GM12878 (cell line): ENCODE measurements around the gene PIEZO2. TPM values are rescaled to one million over a fixed set of nuclear protein-coding genes. Genes with fewer than 3 reads are reported as not detected.

Experiments
- ATAC-seq: fragments of 200-7000 bp; cut with Tn5 transposase; 3 replicates; pipeline ENCODE4 v1.9.1; 2020; ENCODE audit warnings: mild to moderate bottlenecking, moderate library complexity
- BruUV-seq: library from RNA; stranded (reverse); fragments of 400-500 nt; replicated peaks from 2 replicates; lab custom pipeline; 2021; lab: Mats Ljungman, UMichigan
- CTCF ChIA-PET: fragments of 300-600 bp; sonication (Branson Sonifier 250); formaldehyde crosslinking; extraction: SDS; loops from one replicate; lab custom pipeline; 2021; ENCODE audit warnings: inconsistent platforms; lab: Yijun Ruan, JAX
- POLR2A ChIA-PET: fragments of 350-600 bp; formaldehyde crosslinking; extraction: SDS; loops from one replicate; lab custom pipeline; 2021; ENCODE audit warnings: inconsistent platforms; lab: Charles Lee
- RAD21 ChIA-PET: fragments of 300-600 bp; sonication (Branson Sonifier 250); formaldehyde crosslinking; loops from one replicate; lab custom pipeline; 2023; ENCODE audit warnings: antibody characterized with exemption; ENCODE audit not compliant: unreplicated experiment; lab: Charles Lee
- SMC1A ChIA-PET: fragments of 300-600 bp; sonication (Branson Sonifier 250); formaldehyde crosslinking; loops from one replicate; lab custom pipeline; 2023; ENCODE audit not compliant: unreplicated experiment, uncharacterized antibody; lab: Charles Lee
- DNase-seq: peaks from one replicate; pipeline ENCODE4 v3.0.0-alpha.2; 2011; ENCODE audit warnings: low read depth, low spot score
- FAIRE-seq: peaks from 3 replicates; lab custom pipeline; 2011; peaks lifted over from hg19 to GRCh38; lab: Jason Lieb, UNC
- H2AFZ ChIP-seq: 2 replicates; pipeline ENCODE4 v1.6.0; 2011; ENCODE audit warnings: low read depth, low read length, control low read depth; ENCODE audit not compliant: control insufficient read depth
- H3K27ac ChIP-seq: 2 replicates; pipeline ENCODE4 v1.5.1; 2011; ENCODE audit warnings: control low read depth; ENCODE audit not compliant: control insufficient read depth, insufficient read depth
- H3K27me3 ChIP-seq, 2 experiments: replicated peaks in 1 of 2; 2 replicates each; pipeline versions ENCODE4 v1.6.0 to v1.6.1; 2011; ENCODE audit warnings: low read length in 1 of 2; ENCODE audit not compliant: control insufficient read depth in 2 of 2, insufficient read depth in 2 of 2
- H3K36me3 ChIP-seq, 2 experiments: 2 replicates each; pipeline ENCODE4 v1.5.1; 2011; ENCODE audit warnings: low read length in 1 of 2; ENCODE audit not compliant: control insufficient read depth in 2 of 2, insufficient read depth in 2 of 2
- H3K4me1 ChIP-seq: 2 replicates; pipeline ENCODE4 v1.6.1; 2011; ENCODE audit warnings: mild to moderate bottlenecking, low read length, moderate library complexity, mixed read lengths; ENCODE audit not compliant: control insufficient read depth, insufficient read depth
- H3K4me2 ChIP-seq: 2 replicates; pipeline ENCODE4 v1.6.0; 2011; ENCODE audit warnings: control low read depth; ENCODE audit not compliant: control insufficient read depth, insufficient read depth
- H3K4me3 ChIP-seq: fragments of 200-600 bp; sonication (generic); 2 replicates; pipeline ENCODE4 v1.5.1; 2016
- H3K79me2 ChIP-seq: 2 replicates; pipeline ENCODE4 v1.6.0; 2011; ENCODE audit warnings: low read length; ENCODE audit not compliant: control insufficient read depth, insufficient read depth
- H3K9ac ChIP-seq: 2 replicates; pipeline ENCODE4 v1.8.0; 2011; ENCODE audit warnings: low read length, control low read depth, mixed read lengths; ENCODE audit not compliant: control insufficient read depth, insufficient read depth
- H3K9me3 ChIP-seq: replicated peaks from 3 replicates; pipeline ENCODE4 v1.5.1; 2011; ENCODE audit warnings: mild to moderate bottlenecking, low read length; ENCODE audit not compliant: control insufficient read depth, insufficient read depth
- H4K20me1 ChIP-seq: 2 replicates; pipeline ENCODE4 v1.6.0; 2011; ENCODE audit not compliant: control insufficient read depth, insufficient read depth
- BRCA1 ChIP-seq: IDR thresholded peaks from 2 replicates; pipeline ENCODE4 v1.6.1; 2011; ENCODE audit warnings: low read depth, low read length, improper control_type of control experiment
- CBFB ChIP-seq: IDR thresholded peaks from 2 replicates; pipeline ENCODE4 v1.6.1; 2016; ENCODE audit warnings: antibody characterized with exemption, low read depth
- EGR1 ChIP-seq, 2 experiments: IDR thresholded peaks; 1 replicate in 1 of 2; 2 replicates in 1 of 2; pipeline ENCODE4 v1.6.1; 2011 to 2012; ENCODE audit warnings: low read depth in 2 of 2, low read length in 2 of 2, borderline replicate concordance in 1 of 2, mild to moderate bottlenecking in 1 of 2, moderate library complexity in 1 of 2
- HCFC1 ChIP-seq: fragments of 150-350 bp; IDR thresholded peaks from 2 replicates; pipeline ENCODE4 v1.6.1; 2014; ENCODE audit warnings: low read length
- JUND ChIP-seq: IDR thresholded peaks from 2 replicates; pipeline ENCODE4 v1.6.1; 2012; ENCODE audit warnings: low read depth, mild to moderate bottlenecking, low read length, improper control_type of control experiment, moderate library complexity
- LARP7 ChIP-seq: fragments of 450-650 bp; IDR thresholded peaks from 2 replicates; pipeline ENCODE4 v1.6.1; 2017; ENCODE audit warnings: mild to moderate bottlenecking
- NFYA ChIP-seq: IDR thresholded peaks from 2 replicates; pipeline ENCODE4 v1.6.1; 2011; ENCODE audit warnings: low read depth, mild to moderate bottlenecking, low read length, improper control_type of control experiment, borderline replicate concordance
- PAX5 ChIP-seq: IDR thresholded peaks from 2 replicates; pipeline ENCODE4 v1.6.1; 2011; ENCODE audit warnings: low read depth, low read length, borderline replicate concordance
- PML ChIP-seq: IDR thresholded peaks from 2 replicates; pipeline ENCODE4 v1.6.1; 2012; ENCODE audit warnings: low read length, inconsistent platforms
- SUZ12 ChIP-seq: fragments of 200-600 bp; sonication (generic); IDR thresholded peaks from one replicate; pipeline ENCODE4 v1.6.1; 2018; ENCODE audit warnings: antibody characterized with exemption, mild to moderate bottlenecking; ENCODE audit not compliant: unreplicated experiment
- YBX1 ChIP-seq: fragments of 450-650 bp; IDR thresholded peaks from 2 replicates; pipeline ENCODE4 v1.6.1; 2016; ENCODE audit warnings: antibody characterized with exemption
- WGBS: methylation state at CpG from one replicate; pipeline ENCODE4 v1.1.6; 2016; ENCODE audit warnings: low lambda C conversion rate; ENCODE audit not compliant: insufficient replicate concordance, insufficient coverage; ENCODE audit errors: missing lambda C conversion rate; 5-methylcytosine and 5-hydroxymethylcytosine counted together
- in situ Hi-C: fragments of 300-500 bp; cut with MboI; formaldehyde crosslinking; loops from 9 replicates; pipeline ENCODE4 v1.14.3; 2018; ENCODE audit warnings: mixed read lengths
- intact Hi-C: fragments of 100-400 bp; cut with micrococcal nuclease; formaldehyde crosslinking; loops from one replicate; pipeline ENCODE4 v1.14.2; 2022; ENCODE audit not compliant: unreplicated experiment
- polyA plus RNA-seq, 11 experiments: library from polyadenylated mRNA; depleted of rRNA in 4 of 11; unstranded in 6 of 11; stranded (reverse) in 5 of 11; fragments of >200 nt; fragmentation: Nextera tagmentation in 4 of 11; fragmentation: Illumina TruSeq in 1 of 11; extraction: Ambion mirVana in 4 of 11; extraction: Trizol in 1 of 11; gene quantifications; 1 replicate in 1 of 11; 2 replicates in 10 of 11; pipeline versions ENCODE4 v1.2.1 to v1.2.3, GENCODE V29; 2011 to 2016; ENCODE audit warnings: inconsistent platforms in 2 of 11, missing spikeins in 2 of 11, low read depth in 1 of 11
- total RNA-seq, 4 experiments: library from RNA; depleted of rRNA in 3 of 4; stranded (reverse); fragments of >200 nt in 3 of 4; fragmentation: Illumina TruSeq in 1 of 4; extraction: Trizol in 1 of 4; gene quantifications; 2 replicates each; pipeline versions ENCODE4 v1.2.1 to v1.2.3, GENCODE V29; 2013 to 2021
- TF ChIP-seq, protein P1 (sequence below): IDR thresholded peaks from 2 replicates; pipeline ENCODE4 v1.6.1; 2011; ENCODE audit warnings: borderline replicate concordance, low read depth, mild to moderate bottlenecking, moderate library complexity, low read length; ENCODE audit not compliant: insufficient read depth, poor library complexity, severe bottlenecking
- TF ChIP-seq, protein P2 (sequence below): fragments of 450-650 bp; IDR thresholded peaks from 2 replicates; pipeline ENCODE4 v1.6.1; 2017; ENCODE audit warnings: mild to moderate bottlenecking, moderate library complexity
- TF ChIP-seq, protein P3 (sequence below): fragments of 450-650 bp; IDR thresholded peaks from 2 replicates; pipeline ENCODE4 v1.6.1; 2017; ENCODE audit warnings: mild to moderate bottlenecking, low read depth, inconsistent platforms; ENCODE audit not compliant: poor library complexity, severe bottlenecking

The PIEZO2 gene
- total and polyA plus RNA-seq, 10 of the 15 experiments (the other 5 are each of a cell fraction or from before 2014, with no cell fraction given) = 6.7 to 42.3 (median 27.4) TPM

DNA sequence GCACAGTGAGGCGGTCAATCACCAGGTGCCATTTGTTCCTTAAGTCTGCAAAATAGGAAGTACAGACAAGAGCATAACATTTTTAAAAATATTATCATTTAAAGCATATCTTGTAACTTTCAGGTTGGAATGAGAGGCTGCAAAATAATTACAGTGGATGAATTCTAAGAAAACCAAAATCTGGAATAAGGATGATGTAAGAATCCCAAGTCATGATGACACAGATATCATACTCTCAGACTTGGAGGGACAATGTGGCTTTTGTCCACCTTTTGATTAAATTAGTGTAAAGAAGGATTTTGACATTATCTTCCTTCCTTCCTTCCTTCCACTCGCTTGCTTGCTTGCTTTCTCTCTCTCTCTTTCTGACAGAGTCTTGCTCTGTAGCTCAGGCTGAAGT is 379.1 kb downstream of the PIEZO2 start:
- Histone ChIP-seq H3K4me3 (no peak overlapping the region), H3K9me3 (no peaks in the 10 kb centered on the region), H4K20me1 (no peaks in the 10 kb centered on the region), H3K27me3 (no peaks in the 10 kb centered on the region), H3K4me2 (no peak overlapping the region), H3K27ac (no peak overlapping the region), H3K36me3 (peaks cover 0 to 3% of the 10 kb centered on the region in 2 experiments; a peak in 3 of 4 replicates), H2AFZ (no peak overlapping the region), H3K79me2 (no peaks in the 10 kb centered on the region), H3K4me1 (peaks cover 3% of the 10 kb centered on the region; the same call in 1 of the 2 replicates), H3K9ac (no peak overlapping the region)
- RAD21 ChIA-PET = no interaction called here
- FAIRE-seq (no peak), DNase-seq (no peak), ATAC-seq (no peak)
- TF ChIP-seq, protein P1, sequence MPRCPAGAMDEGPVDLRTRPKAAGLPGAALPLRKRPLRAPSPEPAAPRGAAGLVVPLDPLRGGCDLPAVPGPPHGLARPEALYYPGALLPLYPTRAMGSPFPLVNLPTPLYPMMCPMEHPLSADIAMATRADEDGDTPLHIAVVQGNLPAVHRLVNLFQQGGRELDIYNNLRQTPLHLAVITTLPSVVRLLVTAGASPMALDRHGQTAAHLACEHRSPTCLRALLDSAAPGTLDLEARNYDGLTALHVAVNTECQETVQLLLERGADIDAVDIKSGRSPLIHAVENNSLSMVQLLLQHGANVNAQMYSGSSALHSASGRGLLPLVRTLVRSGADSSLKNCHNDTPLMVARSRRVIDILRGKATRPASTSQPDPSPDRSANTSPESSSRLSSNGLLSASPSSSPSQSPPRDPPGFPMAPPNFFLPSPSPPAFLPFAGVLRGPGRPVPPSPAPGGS = no peak
- TF ChIP-seq JUND (no peak), BRCA1 (no peak), CBFB (no peak), NFYA (no peak), PAX5 (no peak), LARP7 (no peak), SUZ12 (no peak), EGR1 (IDR thresholded peaks at IDR 0.05; ENCODE audit: borderline replicate concordance in 1 of 2, low read depth in 2 of 2, low read length in 2 of 2) (no peak), YBX1 (no peak), HCFC1 (no peak), PML (no peak)
- TF ChIP-seq, protein P2, sequence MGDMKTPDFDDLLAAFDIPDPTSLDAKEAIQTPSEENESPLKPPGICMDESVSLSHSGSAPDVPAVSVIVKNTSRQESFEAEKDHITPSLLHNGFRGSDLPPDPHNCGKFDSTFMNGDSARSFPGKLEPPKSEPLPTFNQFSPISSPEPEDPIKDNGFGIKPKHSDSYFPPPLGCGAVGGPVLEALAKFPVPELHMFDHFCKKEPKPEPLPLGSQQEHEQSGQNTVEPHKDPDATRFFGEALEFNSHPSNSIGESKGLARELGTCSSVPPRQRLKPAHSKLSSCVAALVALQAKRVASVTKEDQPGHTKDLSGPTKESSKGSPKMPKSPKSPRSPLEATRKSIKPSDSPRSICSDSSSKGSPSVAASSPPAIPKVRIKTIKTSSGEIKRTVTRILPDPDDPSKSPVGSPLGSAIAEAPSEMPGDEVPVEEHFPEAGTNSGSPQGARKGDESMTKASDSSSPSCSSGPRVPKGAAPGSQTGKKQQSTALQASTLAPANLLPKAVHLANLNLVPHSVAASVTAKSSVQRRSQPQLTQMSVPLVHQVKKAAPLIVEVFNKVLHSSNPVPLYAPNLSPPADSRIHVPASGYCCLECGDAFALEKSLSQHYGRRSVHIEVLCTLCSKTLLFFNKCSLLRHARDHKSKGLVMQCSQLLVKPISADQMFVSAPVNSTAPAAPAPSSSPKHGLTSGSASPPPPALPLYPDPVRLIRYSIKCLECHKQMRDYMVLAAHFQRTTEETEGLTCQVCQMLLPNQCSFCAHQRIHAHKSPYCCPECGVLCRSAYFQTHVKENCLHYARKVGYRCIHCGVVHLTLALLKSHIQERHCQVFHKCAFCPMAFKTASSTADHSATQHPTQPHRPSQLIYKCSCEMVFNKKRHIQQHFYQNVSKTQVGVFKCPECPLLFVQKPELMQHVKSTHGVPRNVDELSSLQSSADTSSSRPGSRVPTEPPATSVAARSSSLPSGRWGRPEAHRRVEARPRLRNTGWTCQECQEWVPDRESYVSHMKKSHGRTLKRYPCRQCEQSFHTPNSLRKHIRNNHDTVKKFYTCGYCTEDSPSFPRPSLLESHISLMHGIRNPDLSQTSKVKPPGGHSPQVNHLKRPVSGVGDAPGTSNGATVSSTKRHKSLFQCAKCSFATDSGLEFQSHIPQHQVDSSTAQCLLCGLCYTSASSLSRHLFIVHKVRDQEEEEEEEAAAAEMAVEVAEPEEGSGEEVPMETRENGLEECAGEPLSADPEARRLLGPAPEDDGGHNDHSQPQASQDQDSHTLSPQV = no peak
- TF ChIP-seq, protein P3, sequence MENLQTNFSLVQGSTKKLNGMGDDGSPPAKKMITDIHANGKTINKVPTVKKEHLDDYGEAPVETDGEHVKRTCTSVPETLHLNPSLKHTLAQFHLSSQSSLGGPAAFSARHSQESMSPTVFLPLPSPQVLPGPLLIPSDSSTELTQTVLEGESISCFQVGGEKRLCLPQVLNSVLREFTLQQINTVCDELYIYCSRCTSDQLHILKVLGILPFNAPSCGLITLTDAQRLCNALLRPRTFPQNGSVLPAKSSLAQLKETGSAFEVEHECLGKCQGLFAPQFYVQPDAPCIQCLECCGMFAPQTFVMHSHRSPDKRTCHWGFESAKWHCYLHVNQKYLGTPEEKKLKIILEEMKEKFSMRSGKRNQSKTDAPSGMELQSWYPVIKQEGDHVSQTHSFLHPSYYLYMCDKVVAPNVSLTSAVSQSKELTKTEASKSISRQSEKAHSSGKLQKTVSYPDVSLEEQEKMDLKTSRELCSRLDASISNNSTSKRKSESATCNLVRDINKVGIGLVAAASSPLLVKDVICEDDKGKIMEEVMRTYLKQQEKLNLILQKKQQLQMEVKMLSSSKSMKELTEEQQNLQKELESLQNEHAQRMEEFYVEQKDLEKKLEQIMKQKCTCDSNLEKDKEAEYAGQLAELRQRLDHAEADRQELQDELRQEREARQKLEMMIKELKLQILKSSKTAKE = no peak
- in situ Hi-C loops (no loop called here), intact Hi-C loops (loop anchor here (5.0 kb wide), 1 partner anchor 208 kb away; no protein-coding TSS in a partner anchor)
- POLR2A ChIA-PET = no interaction called here
- no TSS peak for BruUV-seq
- SMC1A ChIA-PET = interaction anchor here (1.3 kb wide), 1 partner anchor 384 kb away, joined by 6 read pairs; no protein-coding TSS in a partner anchor
- CTCF ChIA-PET = interaction anchor here (0.9 to 1.4 kb wide), 2 partner anchors 16 to 210 kb away, joined by 3 to 9 read pairs; no protein-coding TSS in a partner anchor
- 0% methylated on average over 2 of the region's 2 CpGs for WGBS
